Caco-2 (cell line): ENCODE measurements around the gene BAZ2B. TPM values are rescaled to one million over a fixed set of nuclear protein-coding genes. Genes with fewer than 3 reads are reported as not detected.

Source experiments
- BruUV-seq: library from RNA; stranded (reverse); fragments of 400-500 nt; replicated peaks from 2 replicates; lab custom pipeline; 2021; lab: Mats Ljungman, UMichigan
- CTCF ChIA-PET: fragments of 300-600 bp; sonication (Branson Sonifier 250); formaldehyde crosslinking; loops from one replicate; lab custom pipeline; 2022; ENCODE audit warnings: antibody characterized with exemption; lab: Charles Lee
- POLR2A ChIA-PET: fragments of 300-600 bp; sonication (Branson Sonifier 250); formaldehyde crosslinking; loops from one replicate; lab custom pipeline; 2022; ENCODE audit warnings: antibody characterized with exemption; lab: Charles Lee
- DNase-seq, 2 experiments: peaks; one replicate each; pipeline versions ENCODE4 v3.0.0 to v3.0.0-alpha.2; 2020 to 2022
- H3K27me3 ChIP-seq: replicated peaks from 2 replicates; pipeline ENCODE4 v1.6.0; 2011; ENCODE audit warnings: low read length; ENCODE audit not compliant: control insufficient read depth, insufficient read depth
- H3K36me3 ChIP-seq: 2 replicates; pipeline ENCODE4 v1.5.1; 2011; ENCODE audit warnings: low read length; ENCODE audit not compliant: control insufficient read depth, insufficient read depth
- H3K4me1 ChIP-seq: fragments of 250-450 bp; sonication (Bioruptor Pico); 2 replicates; pipeline ENCODE4 v1.5.1; 2020; ENCODE audit warnings: mild to moderate bottlenecking
- H3K4me3 ChIP-seq: 2 replicates; pipeline ENCODE4 v1.5.1; 2011; ENCODE audit warnings: low read depth, mild to moderate bottlenecking, control low read depth, low read length
- H3K9me3 ChIP-seq: fragments of 250-450 bp; sonication (Bioruptor Pico); 2 replicates; pipeline ENCODE4 v1.5.1; 2020; ENCODE audit warnings: mild to moderate bottlenecking, moderate library complexity
- H3K27ac Mint-ChIP-seq: one replicate; pipeline ENCODE4 v1.8.0; 2022; ENCODE audit warnings: mixed read lengths; ENCODE audit not compliant: unreplicated experiment
- H3K27me3 Mint-ChIP-seq: one replicate; pipeline ENCODE4 v1.8.0; 2022; ENCODE audit warnings: mixed read lengths; ENCODE audit not compliant: insufficient read depth, unreplicated experiment
- H3K36me3 Mint-ChIP-seq: one replicate; pipeline ENCODE4 v1.8.0; 2022; ENCODE audit warnings: mild to moderate bottlenecking, mixed read lengths; ENCODE audit not compliant: insufficient read depth, unreplicated experiment
- H3K4me1 Mint-ChIP-seq: one replicate; pipeline ENCODE4 v1.8.0; 2022; ENCODE audit warnings: low read depth, mixed read lengths; ENCODE audit not compliant: unreplicated experiment
- H3K4me3 Mint-ChIP-seq: one replicate; pipeline ENCODE4 v1.8.0; 2022; ENCODE audit warnings: mild to moderate bottlenecking, moderate library complexity, mixed read lengths; ENCODE audit not compliant: unreplicated experiment
- H3K9me3 Mint-ChIP-seq: one replicate; pipeline ENCODE4 v1.8.0; 2022; ENCODE audit warnings: mixed read lengths; ENCODE audit not compliant: unreplicated experiment
- intact Hi-C: fragments of 100-400 bp; cut with micrococcal nuclease; formaldehyde crosslinking; loops from one replicate; pipeline ENCODE4 v1.10.0; 2022; ENCODE audit not compliant: unreplicated experiment
- total RNA-seq: library from RNA; stranded (reverse); gene quantifications from 2 replicates; pipeline ENCODE4 v1.2.3, GENCODE V29; 2022
- TF ChIP-seq, protein P1 (sequence below), 2 experiments: fragments of 200-600 bp in 1 of 2; IDR thresholded peaks; 1 replicate in 1 of 2; 2 replicates in 1 of 2; pipeline versions ENCODE4 v1.5.1 to v1.8.0; 2011 to 2022; ENCODE audit warnings: antibody characterized with exemption in 1 of 2, control low read depth in 1 of 2, inconsistent platforms in 1 of 2, low read depth in 1 of 2, low read length in 1 of 2, mild to moderate bottlenecking in 1 of 2, moderate library complexity in 1 of 2; ENCODE audit not compliant: insufficient read depth in 1 of 2, severe bottlenecking in 1 of 2, unreplicated experiment in 1 of 2

BAZ2B gene
- total RNA-seq, 1 experiment from 2014 or later = 32.9 TPM

- no peaks in the 10 kb centered on the region for H3K9me3 Mint-ChIP-seq
- no peak overlapping the region for H3K4me3 ChIP-seq
- intact Hi-C loops = no loop called here
- H3K4me1 ChIP-seq = peaks cover 45% of the 10 kb centered on the region
- H3K9me3 ChIP-seq = no peaks in the 10 kb centered on the region
- POLR2A ChIA-PET = interaction anchor here (1.2 kb wide), 1 partner anchor 102 kb away, joined by 5 read pairs; no protein-coding TSS in a partner anchor
- no peaks in the 10 kb centered on the region for H3K27me3 Mint-ChIP-seq
- CTCF ChIA-PET = interaction anchor here (0.6 kb wide), 1 partner anchor 334 kb away, joined by 5 read pairs; no protein-coding TSS in a partner anchor
- no peak overlapping the region for H3K27ac Mint-ChIP-seq
- DNase-seq = no peak
- H3K4me3 Mint-ChIP-seq = no peak overlapping the region
- H3K36me3 ChIP-seq = no peaks in the 10 kb centered on the region; the same call in 1 of the 2 replicates
- BruUV-seq = no TSS peak
- TF ChIP-seq, protein P1, sequence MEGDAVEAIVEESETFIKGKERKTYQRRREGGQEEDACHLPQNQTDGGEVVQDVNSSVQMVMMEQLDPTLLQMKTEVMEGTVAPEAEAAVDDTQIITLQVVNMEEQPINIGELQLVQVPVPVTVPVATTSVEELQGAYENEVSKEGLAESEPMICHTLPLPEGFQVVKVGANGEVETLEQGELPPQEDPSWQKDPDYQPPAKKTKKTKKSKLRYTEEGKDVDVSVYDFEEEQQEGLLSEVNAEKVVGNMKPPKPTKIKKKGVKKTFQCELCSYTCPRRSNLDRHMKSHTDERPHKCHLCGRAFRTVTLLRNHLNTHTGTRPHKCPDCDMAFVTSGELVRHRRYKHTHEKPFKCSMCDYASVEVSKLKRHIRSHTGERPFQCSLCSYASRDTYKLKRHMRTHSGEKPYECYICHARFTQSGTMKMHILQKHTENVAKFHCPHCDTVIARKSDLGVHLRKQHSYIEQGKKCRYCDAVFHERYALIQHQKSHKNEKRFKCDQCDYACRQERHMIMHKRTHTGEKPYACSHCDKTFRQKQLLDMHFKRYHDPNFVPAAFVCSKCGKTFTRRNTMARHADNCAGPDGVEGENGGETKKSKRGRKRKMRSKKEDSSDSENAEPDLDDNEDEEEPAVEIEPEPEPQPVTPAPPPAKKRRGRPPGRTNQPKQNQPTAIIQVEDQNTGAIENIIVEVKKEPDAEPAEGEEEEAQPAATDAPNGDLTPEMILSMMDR (IDR thresholded peaks at IDR 0.05; ENCODE audit: insufficient read depth in 1 of 2, low read depth in 1 of 2, low read length in 1 of 2, severe bottlenecking in 1 of 2, unreplicated experiment in 1 of 2) = no peak
- no peaks in the 10 kb centered on the region for H3K27me3 ChIP-seq
- H3K4me1 Mint-ChIP-seq = peaks cover 26% of the 10 kb centered on the region
- peaks cover 5% of the 10 kb centered on the region for H3K36me3 Mint-ChIP-seq
Observed at GRCh38 chr2:159609811-159610549, 6.4 kb downstream of the BAZ2B start.

DNA sequence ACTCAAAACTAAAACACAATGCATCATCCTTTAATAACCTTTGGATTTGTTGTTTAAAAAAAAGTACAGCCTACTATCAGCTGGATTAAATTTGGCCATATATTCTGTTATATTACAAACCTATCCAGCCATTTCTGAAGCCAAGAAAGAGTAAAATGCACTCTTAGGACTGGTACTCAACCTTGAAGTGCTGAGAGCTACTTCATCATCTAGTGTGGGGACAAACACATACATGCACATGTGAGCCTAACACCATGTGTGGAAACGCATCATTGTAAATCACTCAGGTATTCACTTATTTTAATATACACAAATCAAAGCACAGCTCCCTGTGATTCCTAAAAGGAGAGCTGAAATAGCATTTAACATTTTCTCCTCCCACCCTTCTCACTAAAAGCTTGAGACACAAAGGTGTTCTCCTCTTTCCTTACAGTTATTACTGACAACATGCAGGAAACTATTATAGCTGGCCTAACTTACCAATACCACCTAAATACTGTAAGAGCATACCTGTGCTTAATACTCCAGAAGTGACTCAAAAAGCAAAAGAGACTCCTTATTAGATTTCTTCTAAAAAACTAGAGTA is 7.5 kb downstream of the BAZ2B start:
- TF ChIP-seq, protein P1 (IDR thresholded peaks at IDR 0.05; ENCODE audit: insufficient read depth in 1 of 2, low read depth in 1 of 2, low read length in 1 of 2, severe bottlenecking in 1 of 2, unreplicated experiment in 1 of 2) = no peak
- H3K4me1 ChIP-seq = peaks cover 45% of the 10 kb centered on the region

GRCh38 chr2:159608108-159608507 is 8.2 kb downstream of the BAZ2B start:
- BruUV-seq = no TSS peak
- Histone ChIP-seq H3K9me3 (no peaks in the 10 kb centered on the region), H3K4me3 (no peak overlapping the region), H3K4me1 (peaks cover 45% of the 10 kb centered on the region), H3K27me3 (no peaks in the 10 kb centered on the region), H3K36me3 (no peaks in the 10 kb centered on the region; the same call in 1 of the 2 replicates)
- TF ChIP-seq, protein P1 (IDR thresholded peaks at IDR 0.05; ENCODE audit: insufficient read depth in 1 of 2, low read depth in 1 of 2, low read length in 1 of 2, severe bottlenecking in 1 of 2, unreplicated experiment in 1 of 2) = no peak
- Mint-ChIP-seq H3K9me3 (no peaks in the 10 kb centered on the region), H3K27ac (no peak overlapping the region), H3K27me3 (no peaks in the 10 kb centered on the region), H3K4me3 (no peak overlapping the region), H3K36me3 (no peaks in the 10 kb centered on the region), H3K4me1 (peaks cover 27% of the 10 kb centered on the region)
- intact Hi-C loops = no loop called here
- DNase-seq = no peak
- POLR2A ChIA-PET = no interaction called here
- CTCF ChIA-PET = no interaction called here

More for the DNA sequence above, 7.5 kb downstream of the BAZ2B start:
- no TSS peak for BruUV-seq
- no peak overlapping the region for H3K4me3 Mint-ChIP-seq
- DNase-seq = no peak
- intact Hi-C loops = no loop called here
- H3K27ac Mint-ChIP-seq = no peak overlapping the region
- no peaks in the 10 kb centered on the region for H3K9me3 Mint-ChIP-seq
- ChIA-PET POLR2A (interaction anchor here (1.2 kb wide), 1 partner anchor 103 kb away, joined by 5 read pairs; no protein-coding TSS in a partner anchor), CTCF (no interaction called here)
- H3K36me3 Mint-ChIP-seq = no peaks in the 10 kb centered on the region
- Histone ChIP-seq H3K36me3 (no peaks in the 10 kb centered on the region; the same call in 1 of the 2 replicates), H3K9me3 (no peaks in the 10 kb centered on the region), H3K4me3 (no peak overlapping the region), H3K27me3 (no peaks in the 10 kb centered on the region)
- no peaks in the 10 kb centered on the region for H3K27me3 Mint-ChIP-seq
- peaks cover 25% of the 10 kb centered on the region for H3K4me1 Mint-ChIP-seq
